Measurements from ENCODE around the gene HIVEP3. TPM values are rescaled to one million over a fixed set of nuclear protein-coding genes. Genes with fewer than 3 reads are reported as not detected.

Gene HIVEP3
- total RNA-seq, 2 donors from 2014 or later: 4.7 to 5.8 TPM

DNA sequence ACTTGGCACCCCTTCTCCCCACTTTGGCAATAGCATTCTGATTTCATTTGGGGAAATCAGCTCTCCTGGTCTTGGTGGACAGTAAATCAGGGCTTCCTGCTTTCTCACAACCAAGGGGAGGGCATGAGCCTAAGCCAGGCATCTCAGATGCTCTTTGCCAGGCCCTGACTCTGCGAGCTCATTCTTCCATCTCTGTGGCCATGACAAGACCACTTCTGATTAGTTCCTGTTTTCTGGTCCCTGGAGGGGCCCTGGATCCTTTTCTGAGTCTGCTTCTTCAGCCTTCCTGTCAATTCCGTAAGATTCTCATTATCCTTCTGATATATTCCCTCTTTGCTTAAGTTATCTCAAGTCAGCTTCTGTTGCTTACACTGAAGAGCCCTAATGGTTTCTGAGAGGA lies 210.4 kb downstream of the HIVEP3 start:
- TF ChIP-seq CTCF (IDR thresholded peaks at IDR 0.05): no peak
- Histone ChIP-seq H3K36me3 (no peaks in the 10 kb centered on the region), H3K27me3 (no peaks in the 10 kb centered on the region), H3K4me3 (no peak overlapping the region), H3K27ac (no peak overlapping the region), H3K9me3 (no peaks in the 10 kb centered on the region), H3K4me1 (peaks cover 0 to 18% of the 10 kb centered on the region in 2 donors)
- DNase-seq (ENCODE audit: low spot score): no peak

- H3K27ac ChIP-seq: no peak overlapping the region
- H3K4me3 ChIP-seq: no peak overlapping the region
- no peak for DNase-seq (ENCODE audit: low spot score)
- H3K9me3 ChIP-seq: no peaks in the 10 kb centered on the region
- H3K4me1 ChIP-seq: peaks cover 0 to 13% of the 10 kb centered on the region in 2 donors
- no peaks in the 10 kb centered on the region for H3K27me3 ChIP-seq
- H3K36me3 ChIP-seq: no peaks in the 10 kb centered on the region
- no peak for TF ChIP-seq CTCF (IDR thresholded peaks at IDR 0.05)
Measured at GRCh38 chr1:41707793-41708192, 210.9 kb downstream of the HIVEP3 start.

GRCh38 chr1:41705798-41706197 lies 212.9 kb downstream of the HIVEP3 start:
- H3K4me3 ChIP-seq: no peak overlapping the region
- no peaks in the 10 kb centered on the region for H3K36me3 ChIP-seq
- H3K4me1 ChIP-seq: no peaks in the 10 kb centered on the region
- no peaks in the 10 kb centered on the region for H3K27me3 ChIP-seq
- H3K27ac ChIP-seq: no peak overlapping the region
- no peak for DNase-seq (ENCODE audit: low spot score)
- H3K9me3 ChIP-seq: no peaks in the 10 kb centered on the region
- TF ChIP-seq CTCF (IDR thresholded peaks at IDR 0.05): no peak

- TF ChIP-seq CTCF (IDR thresholded peaks at IDR 0.05): no peak
- H3K4me3 ChIP-seq: no peak overlapping the region
- no peaks in the 10 kb centered on the region for H3K9me3 ChIP-seq
- H3K27ac ChIP-seq: no peak overlapping the region
- peaks cover 0 to 3% of the 10 kb centered on the region in 2 donors for H3K4me1 ChIP-seq
- no peaks in the 10 kb centered on the region for H3K36me3 ChIP-seq
- H3K27me3 ChIP-seq: no peaks in the 10 kb centered on the region
- no peak for DNase-seq (ENCODE audit: low spot score)
Measured at GRCh38 chr1:41704196-41704595, 214.5 kb downstream of the HIVEP3 start.

- H3K4me3 ChIP-seq: no peak overlapping the region
Measured at GRCh38 chr1:41702771-41703170, 216.0 kb downstream of the HIVEP3 start.

More at GRCh38 chr1:41702771-41703170, 216.0 kb downstream of the HIVEP3 start:
- no peaks in the 10 kb centered on the region for H3K9me3 ChIP-seq
- H3K4me1 ChIP-seq: peaks cover 0 to 8% of the 10 kb centered on the region in 2 donors
- H3K36me3 ChIP-seq: no peaks in the 10 kb centered on the region
- no peaks in the 10 kb centered on the region for H3K27me3 ChIP-seq
- DNase-seq (ENCODE audit: low spot score): no peak
- no peak overlapping the region for H3K27ac ChIP-seq
- no peak for TF ChIP-seq CTCF (IDR thresholded peaks at IDR 0.05)

Measured in right atrium auricular region (tissue), 2 donors.